H1 (cell line): Measurements from ENCODE around the gene TCN2. TPM values are rescaled to one million over a fixed set of nuclear protein-coding genes. Genes with fewer than 3 reads are reported as not detected.

Experiments
- CTCF ChIA-PET: fragments of 300-600 bp; sonication (Branson Sonifier 250); formaldehyde crosslinking; loops from one replicate; lab custom pipeline; 2021; ENCODE audit not compliant: partially characterized antibody; lab: Charles Lee
- POLR2A ChIA-PET: fragments of 300-600 bp; sonication (Branson Sonifier 250); formaldehyde crosslinking; loops from one replicate; lab custom pipeline; 2021; ENCODE audit warnings: inconsistent platforms; ENCODE audit not compliant: partially characterized antibody; lab: Charles Lee
- DNase-seq, 2 experiments: peaks; one replicate each; pipeline versions ENCODE4 v3.0.0 to v3.0.0-alpha.2; 2010 to 2022; ENCODE audit warnings: low spot score in 2 of 2, low read depth in 1 of 2, mixed read lengths in 1 of 2
- FAIRE-seq: peaks from 2 replicates; lab custom pipeline; 2011; peaks lifted over from hg19 to GRCh38; lab: Jason Lieb, UNC
- H2AFZ ChIP-seq: 2 replicates; pipeline ENCODE4 v1.8.1; 2012; ENCODE audit warnings: low read length, inconsistent platforms
- H2AK5ac ChIP-seq: 2 replicates; pipeline ENCODE4 v1.6.1; 2013; ENCODE audit warnings: low read depth, low read length
- H2BK120ac ChIP-seq: replicated peaks from 2 replicates; pipeline ENCODE3; 2013; ENCODE audit warnings: low read depth, low read length, inconsistent platforms
- H2BK12ac ChIP-seq: 2 replicates; pipeline ENCODE4 v1.6.1; 2013; ENCODE audit warnings: low read depth, low read length
- H2BK15ac ChIP-seq: 2 replicates; pipeline ENCODE4 v1.6.1; 2013; ENCODE audit warnings: low read length
- H2BK20ac ChIP-seq: 2 replicates; pipeline ENCODE4 v1.6.1; 2013; ENCODE audit warnings: low read length
- H2BK5ac ChIP-seq: 2 replicates; pipeline ENCODE4 v1.6.1; 2013; ENCODE audit warnings: low read depth, low read length
- H3K14ac ChIP-seq: 2 replicates; pipeline ENCODE4 v1.6.1; 2013; ENCODE audit warnings: inconsistent platforms; ENCODE audit not compliant: insufficient read length
- H3K18ac ChIP-seq: 2 replicates; pipeline ENCODE4 v1.6.1; 2013; ENCODE audit warnings: low read length; ENCODE audit errors: extremely low read depth
- H3K23ac ChIP-seq: 2 replicates; pipeline ENCODE4 v1.6.1; 2013; ENCODE audit warnings: inconsistent platforms; ENCODE audit not compliant: insufficient read length
- H3K23me2 ChIP-seq: 2 replicates; pipeline ENCODE4 v1.6.1; 2013; ENCODE audit warnings: low read depth, low read length
- H3K27ac ChIP-seq: 2 replicates; pipeline ENCODE4 v1.6.1; 2011; ENCODE audit warnings: low read depth, low read length, inconsistent platforms
- H3K27me3 ChIP-seq, 4 experiments: replicated peaks in 1 of 4; 1 replicate in 1 of 4; 2 replicates in 3 of 4; pipeline versions ENCODE4 v1.6.1 to v1.8.1; 2011 to 2013; ENCODE audit warnings: low read length in 3 of 4, mild to moderate bottlenecking in 3 of 4, inconsistent platforms in 2 of 4, mixed read lengths in 2 of 4, moderate library complexity in 1 of 4; ENCODE audit not compliant: control insufficient read depth in 3 of 4, insufficient read depth in 3 of 4; ENCODE audit errors: extremely low read depth in 1 of 4
- H3K36me3 ChIP-seq, 4 experiments: 2 replicates each; pipeline versions ENCODE4 v1.6.1 to v1.8.1; 2011 to 2013; ENCODE audit warnings: mild to moderate bottlenecking in 4 of 4, low read length in 3 of 4, moderate library complexity in 2 of 4, control low read depth in 1 of 4, inconsistent platforms in 1 of 4; ENCODE audit not compliant: insufficient read depth in 4 of 4, control insufficient read depth in 2 of 4
- H3K4ac ChIP-seq: replicated peaks from 2 replicates; pipeline ENCODE3; 2013; ENCODE audit warnings: low read length, low read depth, mixed read lengths, inconsistent platforms; ENCODE audit not compliant: insufficient read length
- H3K4me1 ChIP-seq, 4 experiments: replicated peaks in 1 of 4; 1 replicate in 1 of 4; 2 replicates in 3 of 4; pipeline versions ENCODE4 v1.6.1 to v1.8.1; 2011 to 2013; ENCODE audit warnings: low read length in 3 of 4, inconsistent platforms in 2 of 4, mixed read lengths in 1 of 4; ENCODE audit not compliant: insufficient read depth in 4 of 4, control insufficient read depth in 3 of 4
- H3K4me2 ChIP-seq, 2 experiments: 2 replicates each; pipeline versions ENCODE4 v1.6.1 to v1.8.1; 2011 to 2013; ENCODE audit warnings: low read depth in 2 of 2, low read length in 2 of 2, control low read depth in 1 of 2, inconsistent platforms in 1 of 2, mild to moderate bottlenecking in 1 of 2; ENCODE audit not compliant: insufficient read depth in 1 of 2
- H3K4me3 ChIP-seq, 4 experiments: fragments of 200-600, 300-600 bp in 1 of 4; sonication (generic), shearing (Covaris generic), sonication (Bioruptor Twin) in 1 of 4; 2 replicates each; pipeline versions ENCODE4 v1.5.1 to v1.8.1; 2011 to 2016; ENCODE audit warnings: low read length in 4 of 4, low read depth in 3 of 4, control low read depth in 2 of 4, inconsistent platforms in 2 of 4, mild to moderate bottlenecking in 2 of 4, mixed read lengths in 1 of 4, moderate library complexity in 1 of 4; ENCODE audit not compliant: insufficient read depth in 2 of 4; ENCODE audit errors: extremely low read depth in 1 of 4
- H3K56ac ChIP-seq: replicated peaks from 2 replicates; pipeline ENCODE3; 2013; ENCODE audit warnings: low read depth, mild to moderate bottlenecking, mixed read lengths, low read length, inconsistent platforms; ENCODE audit not compliant: insufficient read length
- H3K79me1 ChIP-seq: 2 replicates; pipeline ENCODE4 v1.6.1; 2013; ENCODE audit warnings: low read depth, low read length, control low read depth
- H3K79me2 ChIP-seq, 2 experiments: 2 replicates each; pipeline versions ENCODE4 v1.6.1 to v1.8.1; 2012 to 2013; ENCODE audit warnings: low read length in 2 of 2, mild to moderate bottlenecking in 2 of 2, inconsistent platforms in 1 of 2; ENCODE audit not compliant: insufficient read depth in 2 of 2, control insufficient read depth in 1 of 2
- H3K9ac ChIP-seq, 4 experiments: replicated peaks in 1 of 4; 1 replicate in 1 of 4; 2 replicates in 3 of 4; pipeline versions ENCODE4 v1.6.1 to v1.8.1; 2011 to 2013; ENCODE audit warnings: low read depth in 3 of 4, low read length in 3 of 4, control low read depth in 2 of 4, mild to moderate bottlenecking in 2 of 4, moderate library complexity in 2 of 4, inconsistent platforms in 1 of 4; ENCODE audit errors: extremely low read depth in 1 of 4
- H3K9me3 ChIP-seq, 2 experiments: 2 replicates each; pipeline versions ENCODE4 v1.6.1 to v1.8.1; 2012 to 2013; ENCODE audit warnings: mild to moderate bottlenecking in 2 of 2, moderate library complexity in 2 of 2, control low read depth in 1 of 2, inconsistent platforms in 1 of 2, low read depth in 1 of 2, low read length in 1 of 2, mixed read lengths in 1 of 2; ENCODE audit not compliant: insufficient read depth in 2 of 2
- H4K20me1 ChIP-seq, 2 experiments: replicated peaks in 1 of 2; 2 replicates each; pipeline versions ENCODE3 to v1.8.1; 2011 to 2013; ENCODE audit warnings: inconsistent platforms in 2 of 2, low read length in 2 of 2, mild to moderate bottlenecking in 1 of 2; ENCODE audit not compliant: insufficient read depth in 2 of 2, control insufficient read depth in 1 of 2
- H4K5ac ChIP-seq: 2 replicates; pipeline ENCODE4 v1.6.1; 2013; ENCODE audit warnings: low read length, low read depth, mixed read lengths, inconsistent platforms; ENCODE audit not compliant: insufficient read length
- H4K8ac ChIP-seq: 2 replicates; pipeline ENCODE4 v1.8.0; 2013; ENCODE audit warnings: mild to moderate bottlenecking, moderate library complexity, low read length, inconsistent platforms; ENCODE audit not compliant: insufficient read depth; ENCODE audit errors: extremely low read depth
- H4K91ac ChIP-seq: replicated peaks from 2 replicates; pipeline ENCODE3; 2013; ENCODE audit warnings: low read length, mixed read lengths, inconsistent platforms; ENCODE audit not compliant: insufficient read length
- CEBPB ChIP-seq: IDR thresholded peaks from 2 replicates; pipeline ENCODE4 v1.6.1; 2012; ENCODE audit warnings: low read depth, low read length
- CHD1 ChIP-seq: IDR thresholded peaks from 2 replicates; pipeline ENCODE4 v1.6.1; 2012; ENCODE audit warnings: low read depth, low read length, improper control_type of control experiment
- FOSL1 ChIP-seq: IDR thresholded peaks from 2 replicates; pipeline ENCODE4 v1.6.1; 2011; ENCODE audit warnings: mild to moderate bottlenecking, low read depth, low read length, moderate library complexity; ENCODE audit not compliant: insufficient read depth
- HDAC2 ChIP-seq, 2 experiments: fragments of 300-600 bp in 1 of 2; sonication (generic) in 1 of 2; IDR thresholded peaks; 2 replicates each; pipeline ENCODE4 v1.6.1; 2011 to 2012; ENCODE audit warnings: low read depth in 2 of 2, low read length in 2 of 2, mild to moderate bottlenecking in 2 of 2, moderate library complexity in 2 of 2, borderline replicate concordance in 1 of 2, inconsistent platforms in 1 of 2
- JUN ChIP-seq: IDR thresholded peaks from 2 replicates; pipeline ENCODE4 v1.6.1; 2011; ENCODE audit warnings: low read depth, mild to moderate bottlenecking, improper control_type of control experiment, low read length
- NANOG ChIP-seq: IDR thresholded peaks from 2 replicates; pipeline ENCODE4 v1.6.1; 2011; ENCODE audit warnings: low read length, low read depth, mild to moderate bottlenecking, inconsistent platforms; ENCODE audit not compliant: insufficient read depth, poor library complexity, severe bottlenecking
- POLR2A ChIP-seq, 2 experiments: IDR thresholded peaks; 1 replicate in 1 of 2; 2 replicates in 1 of 2; pipeline ENCODE4 v1.6.1; 2011; ENCODE audit warnings: low read depth in 2 of 2, low read length in 2 of 2, mild to moderate bottlenecking in 2 of 2; ENCODE audit errors: control extremely low read depth in 1 of 2
- POLR2AphosphoS5 ChIP-seq: IDR thresholded peaks from 2 replicates; pipeline ENCODE4 v1.6.1; 2011; ENCODE audit warnings: low read depth, low read length
- POU5F1 ChIP-seq: IDR thresholded peaks from 2 replicates; pipeline ENCODE4 v1.6.1; 2011; ENCODE audit warnings: low read depth, mild to moderate bottlenecking, low read length, moderate library complexity
- RFX5 ChIP-seq: IDR thresholded peaks from 2 replicates; pipeline ENCODE4 v1.6.1; 2011; ENCODE audit warnings: low read depth, low read length, improper control_type of control experiment, borderline replicate concordance
- SRF ChIP-seq: IDR thresholded peaks from 2 replicates; pipeline ENCODE4 v1.6.1; 2011; ENCODE audit warnings: mild to moderate bottlenecking, low read depth, low read length, moderate library complexity
- TAF7 ChIP-seq: optimal IDR thresholded peaks from 2 replicates; pipeline ENCODE3; 2011; ENCODE audit warnings: low read depth, mild to moderate bottlenecking, inconsistent platforms, low read length, moderate library complexity, borderline replicate concordance
- TEAD4 ChIP-seq: IDR thresholded peaks from 2 replicates; pipeline ENCODE4 v1.6.1; 2012; ENCODE audit warnings: low read depth, low read length, inconsistent platforms, mixed read lengths
- YY1 ChIP-seq: IDR thresholded peaks from 2 replicates; pipeline ENCODE4 v1.6.1; 2011; ENCODE audit warnings: low read depth, mild to moderate bottlenecking, low read length
- WGBS, 2 experiments: shearing (Covaris generic) in 1 of 2; methylation state at CpG; one replicate each; pipeline versions ENCODE4 v1.1.6 to v1.1.7; 2013 to 2015; ENCODE audit warnings: low lambda C conversion rate in 2 of 2, mixed read lengths in 2 of 2, inconsistent platforms in 1 of 2, low coverage in 1 of 2, missing lambda C conversion rate in 1 of 2; ENCODE audit not compliant: insufficient replicate concordance in 2 of 2, insufficient coverage in 1 of 2, insufficient read length in 1 of 2; ENCODE audit errors: extremely low coverage in 1 of 2, missing lambda C conversion rate in 1 of 2; 5-methylcytosine and 5-hydroxymethylcytosine counted together
- polyA plus RNA-seq, 7 experiments: library from polyadenylated mRNA; depleted of rRNA in 3 of 7; stranded (reverse) in 5 of 7; unstranded in 2 of 7; fragments of >200 nt in 5 of 7; fragments of 200-250 nt in 2 of 7; gene quantifications; 1 replicate in 5 of 7; 2 replicates in 1 of 7; 4 replicates in 1 of 7; pipeline versions ENCODE4 v1.2.1 to v1.2.3, GENCODE V29; 2011 to 2013; ENCODE audit warnings: missing spikeins in 2 of 7, mixed read lengths in 2 of 7
- total RNA-seq: library from RNA; stranded (reverse); fragmentation: NEBNext Ultra II Directional; extraction: Animal tissue kit (Norgen Biotek cat#: 25700); gene quantifications from 2 replicates; pipeline ENCODE4 v1.2.1, GENCODE V29; 2021

The TCN2 gene
- total and polyA plus RNA-seq, 2 of the 8 experiments (the other 6 are each of a cell fraction or from before 2014, with no cell fraction given) = 30.0 to 87.8 TPM

- ChIA-PET CTCF (interaction anchor here (0.7 to 7.3 kb wide), 6 partner anchors 10 to 101 kb away, joined by 3 to 40 read pairs (median 4); no protein-coding TSS in a partner anchor), POLR2A (interaction anchor here (1.1 to 8.4 kb wide), 2 partner anchors 10 to 11 kb away, joined by 3 to 64 read pairs; partner anchors contain the start of gene GAL3ST1)
- Histone ChIP-seq H2BK20ac (no peak overlapping the region), H2BK5ac (no peak overlapping the region), H4K8ac (no peak overlapping the region), H3K18ac (no peak overlapping the region), H3K79me1 (peaks cover 3% of the 10 kb centered on the region), H3K23ac (no peak overlapping the region), H3K14ac (no peak overlapping the region), H3K27ac (no peak overlapping the region), H2BK12ac (no peak overlapping the region), H3K9me3 (no peaks in the 10 kb centered on the region), H3K79me2 (peaks cover 17 to 22% of the 10 kb centered on the region in 2 experiments), H3K4me1 (peaks cover 0 to 8% (median 1%) of the 10 kb centered on the region in 4 experiments; a peak in 3 of 7 replicates), H4K5ac (no peak overlapping the region), H3K27me3 (no peaks in the 10 kb centered on the region), H2BK120ac (no peak overlapping the region), H2AFZ (no peak overlapping the region), H3K4ac (no peak overlapping the region), H3K9ac (no peak overlapping the region), H2BK15ac (no peak overlapping the region), H4K91ac (no peak overlapping the region), H3K23me2 (peaks cover 5% of the 10 kb centered on the region), H3K4me3 (no peak overlapping the region), H4K20me1 (peaks cover 8 to 29% of the 10 kb centered on the region in 2 experiments), H3K56ac (no peak overlapping the region), H3K36me3 (peaks cover 45 to 67% (median 65%) of the 10 kb centered on the region in 4 experiments), H2AK5ac (no peak overlapping the region), H3K4me2 (no peak overlapping the region)
- FAIRE-seq (no peak), DNase-seq (no peak)
- TF ChIP-seq POU5F1 = no peak
- TF ChIP-seq TEAD4 = no peak
- TF ChIP-seq YY1 = no peak
- no peak for TF ChIP-seq POLR2A (IDR thresholded peaks at IDR 0.05; ENCODE audit: control extremely low read depth in 1 of 2, low read depth in 2 of 2, low read length in 2 of 2)
- no peak for TF ChIP-seq SRF
- no peak for TF ChIP-seq CEBPB
- no peak for TF ChIP-seq TAF7
- no peak for TF ChIP-seq JUN
- no peak for TF ChIP-seq POLR2AphosphoS5
- no peak for TF ChIP-seq NANOG
- no peak for TF ChIP-seq FOSL1
- TF ChIP-seq HDAC2 (IDR thresholded peaks at IDR 0.05; ENCODE audit: borderline replicate concordance in 1 of 2, low read depth in 2 of 2, low read length in 2 of 2) = no peak
- TF ChIP-seq CHD1 = no peak
- no peak for TF ChIP-seq RFX5
- 92% methylated on average over 8 of the region's 8 CpGs; no CpG with 5 or more reads in 1 of the 2 experiments for WGBS, 2 experiments
Observed at GRCh38 chr22:30586414-30586813, 20.6 kb upstream of the TCN2 start.
